Measurements from ENCODE around the gene SDK1. TPM values are rescaled to one million over a fixed set of nuclear protein-coding genes. Genes with fewer than 3 reads are reported as not detected.

SDK1 gene
- total RNA-seq, 4 donors from 2014 or later = 2.0 to 9.3 (median 3.8) TPM

DNA sequence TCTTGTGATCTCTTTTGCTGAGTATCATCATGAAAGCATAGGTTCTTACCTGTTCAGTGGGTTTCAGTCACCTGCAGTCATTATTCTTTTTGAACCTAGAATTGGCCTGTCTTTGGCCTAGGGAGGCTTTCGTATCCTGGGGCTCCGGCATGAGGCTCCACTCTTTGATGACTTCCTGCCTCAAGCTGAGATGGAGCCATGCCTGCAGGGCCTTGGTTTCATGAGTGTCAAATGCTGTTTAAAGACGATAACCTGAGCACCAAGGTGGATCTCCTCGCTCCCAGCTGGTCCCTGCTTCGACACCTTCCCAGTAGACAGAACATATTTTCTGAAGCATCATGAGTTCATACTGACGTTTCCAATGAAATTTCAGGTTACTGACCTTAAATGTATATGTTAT lies 783.2 kb downstream of the SDK1 start:
- no peak for DNase-seq
- WGBS, 2 donors = 95% methylated on average over 6 of the region's 6 CpGs
- no peak overlapping the region for H3K4me3 ChIP-seq
- intact Hi-C loops (cut with DNase I) = no loop called here
- H3K4me1 ChIP-seq = no peaks in the 10 kb centered on the region
- H3K9me3 ChIP-seq = no peaks in the 10 kb centered on the region
- no peaks in the 10 kb centered on the region for H3K36me3 ChIP-seq
- TF ChIP-seq POLR2A (IDR thresholded peaks at IDR 0.05) = no peak
- TF ChIP-seq, protein P1, sequence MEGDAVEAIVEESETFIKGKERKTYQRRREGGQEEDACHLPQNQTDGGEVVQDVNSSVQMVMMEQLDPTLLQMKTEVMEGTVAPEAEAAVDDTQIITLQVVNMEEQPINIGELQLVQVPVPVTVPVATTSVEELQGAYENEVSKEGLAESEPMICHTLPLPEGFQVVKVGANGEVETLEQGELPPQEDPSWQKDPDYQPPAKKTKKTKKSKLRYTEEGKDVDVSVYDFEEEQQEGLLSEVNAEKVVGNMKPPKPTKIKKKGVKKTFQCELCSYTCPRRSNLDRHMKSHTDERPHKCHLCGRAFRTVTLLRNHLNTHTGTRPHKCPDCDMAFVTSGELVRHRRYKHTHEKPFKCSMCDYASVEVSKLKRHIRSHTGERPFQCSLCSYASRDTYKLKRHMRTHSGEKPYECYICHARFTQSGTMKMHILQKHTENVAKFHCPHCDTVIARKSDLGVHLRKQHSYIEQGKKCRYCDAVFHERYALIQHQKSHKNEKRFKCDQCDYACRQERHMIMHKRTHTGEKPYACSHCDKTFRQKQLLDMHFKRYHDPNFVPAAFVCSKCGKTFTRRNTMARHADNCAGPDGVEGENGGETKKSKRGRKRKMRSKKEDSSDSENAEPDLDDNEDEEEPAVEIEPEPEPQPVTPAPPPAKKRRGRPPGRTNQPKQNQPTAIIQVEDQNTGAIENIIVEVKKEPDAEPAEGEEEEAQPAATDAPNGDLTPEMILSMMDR (IDR thresholded peaks at IDR 0.05) = no peak
- no peak overlapping the region for H3K27ac ChIP-seq
- H3K27me3 ChIP-seq = no peaks in the 10 kb centered on the region

DNA sequence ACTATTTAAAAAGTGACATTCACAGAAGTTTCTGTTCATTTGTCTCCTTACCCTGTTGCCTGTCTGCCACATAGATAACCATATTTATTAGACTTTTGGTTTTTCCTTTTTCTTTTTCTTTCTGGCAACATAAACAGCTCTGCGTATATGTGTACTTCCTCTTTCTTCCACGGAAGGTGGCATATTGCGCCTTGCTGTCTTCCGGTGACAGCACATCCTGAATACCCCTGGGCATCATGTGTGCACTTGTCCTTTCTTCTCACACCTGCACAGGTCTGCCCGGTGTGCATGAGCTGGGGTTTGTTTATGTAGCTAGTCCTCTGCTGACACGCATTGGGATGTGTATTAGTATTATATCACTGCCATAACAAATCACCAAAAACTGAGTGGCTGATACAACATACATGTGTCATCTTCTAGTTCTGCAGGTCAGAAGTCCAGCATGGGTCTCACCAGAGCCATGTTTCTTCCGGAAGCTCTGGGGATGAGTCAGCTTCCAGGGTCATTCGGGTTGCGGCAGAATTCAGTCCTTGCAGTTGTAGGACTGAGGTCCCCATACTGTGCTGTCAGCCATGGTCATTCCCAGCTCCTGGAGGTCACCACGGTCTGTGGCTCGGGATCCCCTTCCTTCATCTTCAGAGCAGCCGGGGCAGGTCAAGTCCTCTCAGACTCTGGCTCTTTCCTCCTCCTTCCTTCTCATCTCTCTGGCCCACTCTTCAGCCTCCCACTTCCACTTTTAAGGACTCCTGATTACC lies 785.1 kb downstream of the SDK1 start:
- H3K27ac ChIP-seq = no peak overlapping the region
- peaks cover 0 to 9% (median 7%) of the 10 kb centered on the region in 3 donors for H3K9me3 ChIP-seq
- DNase-seq = no peak
- 53 to 71% methylated on average over 9 to 12 of the region's 12 CpGs for WGBS, 2 donors
- no peak overlapping the region for H3K4me3 ChIP-seq
- no peaks in the 10 kb centered on the region for H3K4me1 ChIP-seq
- H3K27me3 ChIP-seq = no peaks in the 10 kb centered on the region
- no peaks in the 10 kb centered on the region for H3K36me3 ChIP-seq
- TF ChIP-seq, protein P1 (IDR thresholded peaks at IDR 0.05) = no peak
- TF ChIP-seq POLR2A (IDR thresholded peaks at IDR 0.05) = no peak
- intact Hi-C loops (cut with DNase I) = no loop called here

DNA sequence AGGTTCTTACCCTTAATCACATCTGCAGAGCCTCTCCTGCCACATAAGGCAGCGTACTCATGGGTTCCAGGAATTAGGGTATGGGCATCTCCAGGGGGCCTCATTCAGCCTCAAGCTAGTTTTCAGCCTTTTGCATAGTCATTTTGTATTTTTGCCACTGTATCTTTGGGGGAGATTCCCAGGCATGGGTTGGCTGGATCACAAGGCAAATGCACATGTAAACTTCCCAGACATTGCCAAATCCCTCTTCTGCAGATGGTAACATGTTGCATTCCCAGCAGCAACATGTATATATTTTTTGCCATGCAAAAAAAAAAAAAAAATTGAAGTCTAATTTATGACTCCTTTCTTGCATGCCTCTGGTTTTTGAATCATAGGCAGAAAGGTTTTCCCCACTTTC lies 785.7 kb downstream of the SDK1 start:
- H3K27me3 ChIP-seq = no peaks in the 10 kb centered on the region
- H3K27ac ChIP-seq = no peak overlapping the region
- H3K4me3 ChIP-seq = no peak overlapping the region
- H3K36me3 ChIP-seq = no peaks in the 10 kb centered on the region
- no peak for TF ChIP-seq POLR2A (IDR thresholded peaks at IDR 0.05)
- TF ChIP-seq, protein P1 (IDR thresholded peaks at IDR 0.05) = no peak
- H3K9me3 ChIP-seq = peaks cover 0 to 9% (median 7%) of the 10 kb centered on the region in 3 donors
- DNase-seq = no peak
- intact Hi-C loops (cut with DNase I) = no loop called here
- WGBS, 2 donors = 40 to 79% methylated on average over 1 of the region's 1 CpG
- H3K4me1 ChIP-seq = peaks cover 0 to 5% (median 1%) of the 10 kb centered on the region in 3 donors

DNA sequence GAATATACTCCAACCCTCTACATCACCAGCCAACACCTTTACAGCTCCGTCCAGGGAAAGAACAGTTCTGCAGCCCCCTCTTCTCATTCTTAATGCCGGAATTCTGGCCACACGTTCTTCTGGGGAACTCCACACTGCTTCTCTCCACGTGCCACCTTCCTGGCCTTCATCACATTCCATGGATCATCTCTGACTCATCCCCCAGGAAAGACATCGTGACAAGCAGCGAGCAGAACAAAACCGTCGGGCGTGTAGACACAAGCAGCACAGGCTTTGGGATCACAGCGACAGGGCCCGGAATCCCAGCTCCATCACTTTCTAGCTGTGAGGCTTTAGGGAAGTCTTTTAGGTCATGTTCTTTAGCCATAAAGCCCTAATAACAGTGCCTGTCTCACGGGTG lies 790.7 kb downstream of the SDK1 start:
- intact Hi-C loops (cut with DNase I) = no loop called here
- no peak for DNase-seq
- 35 to 52% methylated on average over 8 to 9 of the region's 12 CpGs for WGBS, 2 donors

DNA sequence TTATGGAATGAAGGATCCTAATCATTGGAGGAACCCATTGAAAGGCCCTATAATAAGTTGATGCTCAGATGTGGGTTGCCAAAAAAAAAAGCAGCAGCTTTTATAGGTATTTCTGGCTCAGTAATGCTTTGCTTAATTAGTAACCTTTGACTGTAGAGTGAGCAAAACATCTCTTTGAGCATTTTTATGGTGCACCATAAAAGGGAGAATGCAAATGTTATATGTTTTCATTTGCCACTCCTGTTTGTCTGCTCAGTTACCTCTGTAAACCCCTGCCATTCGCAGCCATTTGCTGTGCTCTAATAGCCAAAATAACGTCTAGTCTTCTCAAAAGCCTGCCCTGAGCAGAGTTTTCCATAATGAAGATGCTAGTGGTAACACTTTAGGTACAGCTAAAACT lies 792.0 kb downstream of the SDK1 start:
- WGBS, 2 donors = 84 to 86% methylated on average over 2 of the region's 2 CpGs
- intact Hi-C loops (cut with DNase I) = no loop called here
- Histone ChIP-seq H3K4me3 (no peak overlapping the region), H3K36me3 (no peaks in the 10 kb centered on the region), H3K27ac (no peak overlapping the region), H3K4me1 (peaks cover 0 to 16% (median 6%) of the 10 kb centered on the region in 3 donors), H3K9me3 (peaks cover 0 to 9% (median 7%) of the 10 kb centered on the region in 3 donors), H3K27me3 (peaks cover 0 to 39% (median 0%) of the 10 kb centered on the region in 4 donors)
- no peak for DNase-seq
- TF ChIP-seq, protein P1 (IDR thresholded peaks at IDR 0.05) = no peak
- no peak for TF ChIP-seq POLR2A (IDR thresholded peaks at IDR 0.05)

More for the DNA sequence above, 790.7 kb downstream of the SDK1 start:
- H3K36me3 ChIP-seq = no peaks in the 10 kb centered on the region
- H3K27ac ChIP-seq = no peak overlapping the region
- TF ChIP-seq, protein P1 (IDR thresholded peaks at IDR 0.05) = no peak
- TF ChIP-seq POLR2A (IDR thresholded peaks at IDR 0.05) = no peak
- peaks cover 0 to 16% (median 6%) of the 10 kb centered on the region in 3 donors for H3K4me1 ChIP-seq
- H3K4me3 ChIP-seq = no peak overlapping the region
- peaks cover 0 to 39% (median 0%) of the 10 kb centered on the region in 4 donors for H3K27me3 ChIP-seq
- peaks cover 0 to 9% (median 7%) of the 10 kb centered on the region in 3 donors for H3K9me3 ChIP-seq
